Adrenal gland (tissue), 12 donors: ENCODE measurements around the gene SCT. TPM values are rescaled to one million over a fixed set of nuclear protein-coding genes. Genes with fewer than 3 reads are reported as not detected.

Experiments used
- DNase-seq, 7 donors: peaks; one replicate each; pipeline ENCODE4 v3.0.0-alpha.2; 2019 to 2020
- H3K27ac ChIP-seq, 5 donors: fragments of 200-600 bp; sonication (generic) in 4 of 5; 1 replicate in 3 of 5; 2 replicates in 2 of 5; pipeline versions ENCODE4 v1.5.1 to v1.8.0; 2016 to 2020; ENCODE audit warnings: mild to moderate bottlenecking in 1 of 5
- H3K27me3 ChIP-seq: fragments of 200-600 bp; 2 replicates; pipeline ENCODE4 v1.8.0; 2021
- H3K36me3 ChIP-seq, 2 donors: fragments of 200-600 bp; replicated peaks in 1 of 2; 1 replicate in 1 of 2; 2 replicates in 1 of 2; pipeline versions ENCODE4 v1.5.1 to v1.8.0; 2018 to 2022
- H3K4me1 ChIP-seq, 2 donors: fragments of 200-600 bp; replicated peaks in 1 of 2; 1 replicate in 1 of 2; 2 replicates in 1 of 2; pipeline versions ENCODE4 v1.5.1 to v1.8.0; 2018 to 2021
- H3K4me3 ChIP-seq, 4 donors: fragments of 200-600 bp; sonication (generic) in 3 of 4; one replicate each; pipeline ENCODE4 v1.5.1; 2016 to 2018
- H3K9me3 ChIP-seq, 3 donors: fragments of 200-600 bp; sonication (generic) in 1 of 3; replicated peaks in 1 of 3; 1 replicate in 2 of 3; 2 replicates in 1 of 3; pipeline versions ENCODE4 v1.5.1 to v1.8.0; 2016 to 2021
- CTCF ChIP-seq, 6 experiments: fragments of 450-650 bp in 4 of 6; fragments of 200-600 bp in 2 of 6; sonication (generic) in 1 of 6; IDR thresholded peaks; 1 replicate in 5 of 6; 2 replicates in 1 of 6; pipeline versions ENCODE4 v1.5.1 to v1.8.0; 2016 to 2021; ENCODE audit warnings: antibody characterized with exemption in 6 of 6, mild to moderate bottlenecking in 2 of 6, moderate library complexity in 1 of 6
- POLR2A ChIP-seq, 2 donors: fragments of 450-650 bp; IDR thresholded peaks; one replicate each; pipeline ENCODE4 v1.6.1; 2017; ENCODE audit warnings: antibody characterized with exemption in 2 of 2, mild to moderate bottlenecking in 2 of 2, moderate library complexity in 1 of 2
- WGBS, 4 donors: extraction: QIAGEN DNeasy Blood & Tissue Kit in 2 of 4; methylation state at CpG; one replicate each; pipeline versions ENCODE4 v1.1.5 to v1.1.7; 2013 to 2017; 5-methylcytosine and 5-hydroxymethylcytosine counted together
- intact Hi-C, 2 donors: fragments of 100-400 bp; cut with DNase I; formaldehyde crosslinking; loops; one replicate each; pipeline versions ENCODE4 v1.14.1 to v1.15.0; 2022 to 2023
- polyA plus RNA-seq, 3 donors: library from polyadenylated mRNA; stranded (reverse); fragments of 200-250 nt in 2 of 3; fragments of 350-450 nt in 1 of 3; fragmentation: Illumina TruSeq in 1 of 3; extraction: RNeasy Lipid Tissue Mini Kit (QIAGEN cat#74804) in 1 of 3; gene quantifications; one replicate each; pipeline ENCODE4 v1.2.3, GENCODE V29; 2013 to 2014
- total RNA-seq, 9 donors: library from RNA; depleted of rRNA in 4 of 9; stranded (reverse); fragments of >200 nt in 4 of 9; fragments of 120-200 nt in 1 of 9; fragmentation: NEBNext Ultra II Directional in 1 of 9; extraction: Animal tissue kit (Norgen Biotek cat#: 25700) in 1 of 9; gene quantifications; one replicate each; pipeline versions ENCODE4 v1.1.0 to v1.2.4, GENCODE V29; 2013 to 2023
- donor health status: healthy with polysubstance abuse.
- donor health status: Bipolar disorder and iron deficiency.
- donor health status: DM: yes; HTN: yes; CAD: no.
- donor health status: DM: no; HTN: no; CAD: no.
- donor health status: DM: no; HTN: no; CAD: no.
- donor health status: DM: yes; HTN: yes; CAD: no.

The SCT gene
- total and polyA plus RNA-seq, 12 donors, result 0.61 to 0.67 TPM; not detected in 10

- Histone ChIP-seq H3K27ac (peak overlapping the region in 2 of 5 donors; percentile 12 to 98), H3K27me3 (no peaks in the 10 kb centered on the region), H3K4me1 (peaks cover 0 to 14% of the 10 kb centered on the region in 2 donors), H3K36me3 (peaks cover 0 to 48% of the 10 kb centered on the region in 2 donors), H3K4me3 (no peak overlapping the region), H3K9me3 (no peaks in the 10 kb centered on the region)
- intact Hi-C loops, result loop anchor here in 1 of 2 donors (5.0 kb wide), 1 partner anchor 57 kb away; no protein-coding TSS in a partner anchor
- 77 to 83% (median 80%) methylated on average over 6 to 14 of the region's 14 CpGs for WGBS, 4 donors
- TF ChIP-seq CTCF (IDR thresholded peaks at IDR 0.05) (no peak), POLR2A (IDR thresholded peaks at IDR 0.05) (no peak)
- DNase-seq, result peak in 1 of 7 donors; percentile 54
Observed at GRCh38 chr11:614021-614622, 12.9 kb downstream of the SCT start.

- Histone ChIP-seq H3K4me3 (no peak overlapping the region), H3K4me1 (peaks cover 0 to 17% of the 10 kb centered on the region in 2 donors), H3K36me3 (peaks cover 0 to 55% of the 10 kb centered on the region in 2 donors), H3K27ac (peak overlapping the region in 2 of 5 donors; percentile 26 to 98), H3K27me3 (no peaks in the 10 kb centered on the region), H3K9me3 (no peaks in the 10 kb centered on the region)
- TF ChIP-seq CTCF (IDR thresholded peaks at IDR 0.05), result no peak
- TF ChIP-seq POLR2A (IDR thresholded peaks at IDR 0.05), result no peak
- intact Hi-C loops, result loop anchor here in 1 of 2 donors (5.0 kb wide), 1 partner anchor 56 kb away; no protein-coding TSS in a partner anchor
- 69 to 79% (median 75%) methylated on average over 10 to 36 of the region's 36 CpGs for WGBS, 4 donors
- peak in 3 of 7 donors; percentile 50 to 86 (median 63) for DNase-seq
Observed at GRCh38 chr11:613369-613968, 13.5 kb downstream of the SCT start.

GRCh38 chr11:612961-613300 is 14.1 kb downstream of the SCT start:
- 88 to 92% (median 90%) methylated on average over 4 to 10 of the region's 10 CpGs; no CpG with 5 or more reads in 1 of the 4 donors for WGBS, 4 donors
- Histone ChIP-seq H3K4me1 (peaks cover 0 to 23% of the 10 kb centered on the region in 2 donors), H3K27ac (peak overlapping the region in 2 of 5 donors; percentile 26 to 98), H3K9me3 (no peaks in the 10 kb centered on the region), H3K4me3 (no peak overlapping the region), H3K36me3 (peaks cover 0 to 60% of the 10 kb centered on the region in 2 donors), H3K27me3 (no peaks in the 10 kb centered on the region)
- intact Hi-C loops, result loop anchor here in 1 of 2 donors (5.0 kb wide), 1 partner anchor 56 kb away; no protein-coding TSS in a partner anchor
- TF ChIP-seq CTCF (IDR thresholded peaks at IDR 0.05) (no peak), POLR2A (IDR thresholded peaks at IDR 0.05) (no peak)
- DNase-seq, result no peak

- H3K4me1 ChIP-seq, result peaks cover 0 to 24% of the 10 kb centered on the region in 2 donors
- WGBS, 4 donors, result 74 to 84% (median 80%) methylated on average over 10 to 27 of the region's 27 CpGs
- no peaks in the 10 kb centered on the region for H3K27me3 ChIP-seq
- no peak overlapping the region for H3K27ac ChIP-seq
- DNase-seq, result no peak
- TF ChIP-seq POLR2A (IDR thresholded peaks at IDR 0.05) (no peak), CTCF (IDR thresholded peaks at IDR 0.05) (peak in 2 of 6 experiments; percentile 13 to 15)
- intact Hi-C loops, result loop anchor here in 1 of 2 donors (5.0 kb wide), 1 partner anchor 55 kb away; no protein-coding TSS in a partner anchor
- H3K9me3 ChIP-seq, result no peaks in the 10 kb centered on the region
- no peak overlapping the region for H3K4me3 ChIP-seq
- H3K36me3 ChIP-seq, result peaks cover 0 to 66% of the 10 kb centered on the region in 2 donors
Observed at GRCh38 chr11:612201-612960, 14.6 kb downstream of the SCT start.
